Nephron (organoid): ENCODE data around the gene ZNF235.
"Not testable (repeated sequence)": the region's sequence is repeated elsewhere in the genome, so short reads cannot be mapped to it uniquely, and the experiment has no call there.

Source experiments
- H3K27ac Mint-ChIP-seq, 3 experiments: 2 replicates each; pipeline ENCODE4 v1.8.0; 2020; ENCODE audit warnings: mixed read lengths in 3 of 3, mild to moderate bottlenecking in 2 of 3, moderate library complexity in 1 of 3
- H3K27me3 Mint-ChIP-seq: 2 replicates; pipeline ENCODE4 v1.8.0; 2021; ENCODE audit warnings: low read depth, mild to moderate bottlenecking, moderate library complexity, mixed read lengths
- H3K36me3 Mint-ChIP-seq: 2 replicates; pipeline ENCODE4 v1.8.0; 2020; ENCODE audit warnings: low read depth, mixed read lengths
- H3K4me1 Mint-ChIP-seq: 2 replicates; pipeline ENCODE4 v1.8.0; 2020; ENCODE audit warnings: mixed read lengths
- H3K4me3 Mint-ChIP-seq, 3 experiments: 2 replicates each; pipeline ENCODE4 v1.8.0; 2020; ENCODE audit warnings: mild to moderate bottlenecking in 3 of 3, mixed read lengths in 3 of 3, moderate library complexity in 2 of 3
- H3K9me3 Mint-ChIP-seq: 2 replicates; pipeline ENCODE4 v1.8.0; 2020; ENCODE audit warnings: mixed read lengths
- TF ChIP-seq, protein P1 (sequence below), 3 experiments: fragments of 200-600 bp; sonication (generic); IDR thresholded peaks; one replicate each; pipeline ENCODE4 v1.5.0; 2021; ENCODE audit warnings: antibody characterized with exemption in 3 of 3; ENCODE audit not compliant: unreplicated experiment in 3 of 3

Gene ZNF235

DNA sequence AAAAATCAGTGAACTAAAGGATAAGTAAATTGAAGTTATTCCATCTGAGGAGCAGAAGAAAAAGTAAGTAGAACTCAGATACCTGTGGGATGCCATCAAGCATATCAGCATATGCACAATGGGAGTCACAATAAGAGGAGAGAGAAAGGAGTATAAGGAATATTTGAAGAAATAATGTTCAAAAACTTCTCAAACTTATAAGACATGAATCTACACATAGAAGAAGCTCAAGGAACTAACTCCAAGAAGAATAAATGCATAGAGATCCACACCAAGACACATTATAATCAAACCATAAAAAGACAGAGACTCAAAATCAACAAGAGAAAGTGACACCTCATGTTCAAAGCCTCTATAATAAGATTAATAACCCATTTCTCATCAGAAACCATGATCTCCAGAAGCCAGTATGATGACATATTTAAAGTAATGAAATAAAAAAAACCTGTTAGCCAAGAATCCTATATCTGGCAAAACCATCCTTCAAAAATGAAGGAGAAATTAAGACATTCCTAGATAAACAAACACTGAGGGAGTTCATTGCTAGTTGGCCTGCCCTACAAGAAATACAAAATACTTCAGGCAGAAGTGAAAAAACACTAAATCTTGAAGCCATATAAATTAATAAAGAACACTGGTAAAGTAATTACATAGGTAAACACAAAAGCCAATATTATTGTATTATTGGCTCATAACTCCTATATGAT is 49.0 kb downstream of the ZNF235 start:
- H3K27ac Mint-ChIP-seq = no peak overlapping the region
- TF ChIP-seq, protein P1, sequence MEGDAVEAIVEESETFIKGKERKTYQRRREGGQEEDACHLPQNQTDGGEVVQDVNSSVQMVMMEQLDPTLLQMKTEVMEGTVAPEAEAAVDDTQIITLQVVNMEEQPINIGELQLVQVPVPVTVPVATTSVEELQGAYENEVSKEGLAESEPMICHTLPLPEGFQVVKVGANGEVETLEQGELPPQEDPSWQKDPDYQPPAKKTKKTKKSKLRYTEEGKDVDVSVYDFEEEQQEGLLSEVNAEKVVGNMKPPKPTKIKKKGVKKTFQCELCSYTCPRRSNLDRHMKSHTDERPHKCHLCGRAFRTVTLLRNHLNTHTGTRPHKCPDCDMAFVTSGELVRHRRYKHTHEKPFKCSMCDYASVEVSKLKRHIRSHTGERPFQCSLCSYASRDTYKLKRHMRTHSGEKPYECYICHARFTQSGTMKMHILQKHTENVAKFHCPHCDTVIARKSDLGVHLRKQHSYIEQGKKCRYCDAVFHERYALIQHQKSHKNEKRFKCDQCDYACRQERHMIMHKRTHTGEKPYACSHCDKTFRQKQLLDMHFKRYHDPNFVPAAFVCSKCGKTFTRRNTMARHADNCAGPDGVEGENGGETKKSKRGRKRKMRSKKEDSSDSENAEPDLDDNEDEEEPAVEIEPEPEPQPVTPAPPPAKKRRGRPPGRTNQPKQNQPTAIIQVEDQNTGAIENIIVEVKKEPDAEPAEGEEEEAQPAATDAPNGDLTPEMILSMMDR (IDR thresholded peaks at IDR 0.05; ENCODE audit: unreplicated experiment in 3 of 3) = no peak
- peaks cover 5% of the 10 kb centered on the region for H3K27me3 Mint-ChIP-seq
- H3K4me1 Mint-ChIP-seq = peaks cover 5% of the 10 kb centered on the region
- H3K4me3 Mint-ChIP-seq = no peak overlapping the region
- H3K36me3 Mint-ChIP-seq = peaks cover 85% of the 10 kb centered on the region
- peaks cover 83% of the 10 kb centered on the region for H3K9me3 Mint-ChIP-seq

- Mint-ChIP-seq H3K4me3 (no peak overlapping the region), H3K4me1 (no peaks in the 10 kb centered on the region), H3K27ac (no peak overlapping the region), H3K9me3 (peaks cover 90% of the 10 kb centered on the region), H3K36me3 (peaks cover 87% of the 10 kb centered on the region), H3K27me3 (no peaks in the 10 kb centered on the region)
- TF ChIP-seq, protein P1 (IDR thresholded peaks at IDR 0.05; ENCODE audit: unreplicated experiment in 3 of 3) = no peak
These were observed 50.3 kb downstream of the ZNF235 start for GRCh38 chr19:44254496-44254895.

- Mint-ChIP-seq H3K9me3 (peaks cover 96% of the 10 kb centered on the region), H3K36me3 (peaks cover 94% of the 10 kb centered on the region)
- not testable (repeated sequence) for H3K27ac Mint-ChIP-seq, H3K4me3 Mint-ChIP-seq, H3K27me3 Mint-ChIP-seq, H3K4me1 Mint-ChIP-seq
These were observed 51.4 kb downstream of the ZNF235 start for GRCh38 chr19:44253392-44253791.

GRCh38 chr19:44252332-44252731 is 52.5 kb downstream of the ZNF235 start:
- H3K4me1 Mint-ChIP-seq, H3K4me3 Mint-ChIP-seq, H3K27me3 Mint-ChIP-seq, H3K27ac Mint-ChIP-seq: not testable (repeated sequence)
- Mint-ChIP-seq H3K9me3 (peaks cover 94% of the 10 kb centered on the region), H3K36me3 (peaks cover 92% of the 10 kb centered on the region)

GRCh38 chr19:44236384-44236783 is 68.4 kb downstream of the ZNF235 start:
- H3K9me3 Mint-ChIP-seq = peaks cover 59% of the 10 kb centered on the region
- H3K27me3 Mint-ChIP-seq = no peaks in the 10 kb centered on the region
- H3K4me1 Mint-ChIP-seq = no peaks in the 10 kb centered on the region
- no peak overlapping the region for H3K27ac Mint-ChIP-seq
- TF ChIP-seq, protein P1 (IDR thresholded peaks at IDR 0.05; ENCODE audit: unreplicated experiment in 3 of 3) = no peak
- H3K36me3 Mint-ChIP-seq = peaks cover 91% of the 10 kb centered on the region
- H3K4me3 Mint-ChIP-seq = no peak overlapping the region
